Diencephalon (tissue), 1 donor: ENCODE data around the gene DTNB. TPM values are rescaled to one million over a fixed set of nuclear protein-coding genes. Genes with fewer than 3 reads are reported as not detected.

Experiments
- small RNA-seq: library from RNA; depleted of rRNA; stranded (forward); fragments of <200 nt; gene quantifications from one replicate; pipeline ENCODE3, GENCODE V24; 2014
- total RNA-seq: library from RNA; depleted of rRNA; stranded (reverse); fragments of >200 nt; gene quantifications from one replicate; pipeline ENCODE4 v1.2.3, GENCODE V29; 2014

Gene DTNB
- total RNA-seq = 32.8 TPM

GRCh38 chr2:25673300-25674076 lies at the start of gene DTNB:
TSS of gene DTNB (minus strand) at chr2:25673577. CDS start at chr2:25652660, 20,917 bp downstream.

DNA sequence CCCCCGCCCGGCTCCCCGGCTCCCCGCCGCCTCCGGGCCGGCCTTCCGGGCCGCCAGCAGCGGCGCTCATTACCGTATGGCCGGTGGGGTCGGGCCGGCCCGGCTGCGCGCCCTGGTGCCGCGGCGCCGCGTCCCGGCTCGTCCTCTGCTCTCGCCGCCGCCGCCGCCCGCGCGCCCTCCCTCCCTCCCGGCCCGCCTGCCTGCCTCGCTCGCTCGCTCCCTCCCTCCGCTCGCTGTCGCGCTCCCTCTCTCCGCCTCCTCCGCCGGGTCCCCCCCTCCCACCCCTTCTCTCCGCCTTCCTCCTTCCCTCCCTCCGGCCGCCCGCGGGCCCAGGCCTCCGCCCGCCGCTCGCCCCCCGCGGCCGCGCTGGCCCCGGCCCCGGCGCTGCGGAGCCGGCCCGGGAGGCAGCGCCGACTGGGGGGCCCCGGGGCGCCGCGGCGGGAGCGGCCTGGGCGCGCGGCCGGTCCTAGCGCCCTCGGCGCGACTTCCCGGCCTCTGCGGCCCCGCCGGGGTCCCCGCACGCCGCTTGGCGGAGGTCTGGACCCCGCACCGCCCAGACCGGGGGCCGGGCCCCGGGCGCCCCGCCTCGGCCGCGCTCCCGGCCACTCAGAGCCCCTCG lies 331.5 kb downstream of the DTNB start, which contains the start of gene DNMT3A:
Gene DNMT3A (minus strand): TSS at position 173 of the 619 bp plus-strand sequence. CDS start 27,941 bp downstream, outside the sequence.

Small RNA genes lying within 50 kb of the gene (small RNA-seq; reads per million reads assigned to genes)
- gene MIR1301 = 45.0 reads per million, percentile 96 among the genes with 10 or more reads in this experiment
- not detected for gene RF00019

Other genes starting within 250 kb of the DTNB start
- gene ASXL2, start 204.9 kb upstream of the DTNB start, total RNA-seq = 7.2 TPM